K562 (cell line): ENCODE measurements around the gene CD164.

Experiments used
- ATF7 ChIP-seq: fragments of 450-650 bp; IDR thresholded peaks from 2 replicates; pipeline ENCODE4 v1.7.1; 2014; ENCODE audit warnings: mild to moderate bottlenecking, moderate library complexity
- BRD9 ChIP-seq: fragments of 450-650 bp; IDR thresholded peaks from 2 replicates; pipeline ENCODE4 v1.6.1; 2018; ENCODE audit warnings: low read depth; ENCODE audit not compliant: partially characterized antibody
- CHD2 ChIP-seq: IDR thresholded peaks from 2 replicates; pipeline ENCODE4 v1.6.1; 2011; ENCODE audit warnings: low read depth, low read length
- CTCF ChIP-seq, 3 experiments: IDR thresholded peaks in 2 of 3; conservative IDR thresholded peaks in 1 of 3; 2 replicates each; pipeline ENCODE4 v1.5.1; 2011 to 2012; ENCODE audit warnings: low read length in 3 of 3, mild to moderate bottlenecking in 3 of 3, control low read depth in 2 of 3, improper control_type of control experiment in 1 of 3, inconsistent platforms in 1 of 3, low read depth in 1 of 3, mixed read lengths in 1 of 3, moderate library complexity in 1 of 3; ENCODE audit not compliant: insufficient read depth in 2 of 3
- HNRNPUL1 ChIP-seq: fragments of 200-400 bp; formaldehyde crosslinking; IDR thresholded peaks from 2 replicates; pipeline ENCODE4 v1.6.1; 2017; ENCODE audit warnings: low read length
- KDM5B ChIP-seq: fragments of 200-600 bp; sonication (generic); IDR thresholded peaks from 2 replicates; pipeline ENCODE4 v1.6.1; 2012; ENCODE audit warnings: low read depth, mild to moderate bottlenecking, moderate library complexity, low read length, control low read depth, inconsistent platforms; ENCODE audit not compliant: insufficient replicate concordance
- MITF ChIP-seq: IDR thresholded peaks from 2 replicates; pipeline ENCODE4 v1.6.1; 2014; ENCODE audit warnings: antibody characterized with exemption
- POLR2A ChIP-seq: fragments of 450-650 bp; conservative IDR thresholded peaks from 2 replicates; pipeline ENCODE4 v1.6.1; 2016
- PTRF ChIP-seq: fragments of 450-650 bp; IDR thresholded peaks from 2 replicates; pipeline ENCODE4 v1.6.1; 2016; ENCODE audit warnings: mild to moderate bottlenecking, missing genetic modification characterization, missing compliant biosample characterization
- SIRT6 ChIP-seq: IDR thresholded peaks from one replicate; pipeline ENCODE4 v1.6.1; 2012; ENCODE audit warnings: low read depth, mild to moderate bottlenecking, control low read depth, inconsistent platforms, low read length, moderate library complexity
- U2AF2 ChIP-seq: fragments of 200-400 bp; formaldehyde crosslinking; optimal IDR thresholded peaks from 2 replicates; pipeline ENCODE3; 2017; ENCODE audit warnings: low read depth, mild to moderate bottlenecking, low read length
- ZNF780A ChIP-seq: fragments of 250-450 bp; sonication (Bioruptor Pico); IDR thresholded peaks from 2 replicates; pipeline ENCODE4 v1.5.0; 2021; ENCODE audit warnings: mild to moderate bottlenecking

- no peak for TF ChIP-seq ZNF780A (CRISPR knock-in tag)
- TF ChIP-seq CTCF (IDR thresholded peaks at IDR 0.05 in 2 of 3, conservative IDR thresholded peaks at IDR 0.05 in 1 of 3; ENCODE audit: insufficient read depth in 2 of 3, low read depth in 1 of 3, low read length in 3 of 3) = no peak
- TF ChIP-seq BRD9 = no peak
- no peak for TF ChIP-seq MITF
- no peak for TF ChIP-seq U2AF2
- no peak for TF ChIP-seq ATF7
- no peak for TF ChIP-seq HNRNPUL1
- no peak for TF ChIP-seq SIRT6
- no peak for TF ChIP-seq POLR2A
- no peak for TF ChIP-seq KDM5B
- no peak for TF ChIP-seq PTRF (tag)
- no peak for TF ChIP-seq CHD2
These were observed 38.9 kb upstream of the CD164 start for GRCh38 chr6:109421184-109421583.
